SIG-M5 treated with dmso at 0.1 percent for 504 hours (cell line): ENCODE data around the gene SLC39A13.
A peak's percentile ranks its signal among the peaks of the same experiment; 100 is the strongest.

Experiments used
- DNase-seq: peaks from one replicate; lab custom pipeline; 2025; ENCODE audit not compliant: unreplicated experiment; lab: John Stamatoyannopoulos, UW

Gene SLC39A13

GRCh38 chr11:47383071-47383470 lies 25.3 kb upstream of the SLC39A13 start:
- DNase-seq: no peak

GRCh38 chr11:47384498-47384897 lies 23.9 kb upstream of the SLC39A13 start:
- DNase-seq: no peak

- DNase-seq: peak; percentile 82
These were observed 20.3 kb upstream of the SLC39A13 start for GRCh38 chr11:47387944-47388696.

- no peak for DNase-seq
These were observed 19.5 kb upstream of the SLC39A13 start for GRCh38 chr11:47388697-47389576.

- no peak for DNase-seq
These were observed 18.6 kb upstream of the SLC39A13 start for GRCh38 chr11:47389577-47390421.

GRCh38 chr11:47390422-47390760 lies 18.0 kb upstream of the SLC39A13 start:
- DNase-seq: no peak

- DNase-seq: peak; percentile 87
These were observed 17.3 kb upstream of the SLC39A13 start for GRCh38 chr11:47391077-47391583.

GRCh38 chr11:47391711-47392432 lies 16.5 kb upstream of the SLC39A13 start:
- DNase-seq: no peak

- DNase-seq: peak; percentile 23
These were observed 15.7 kb upstream of the SLC39A13 start for GRCh38 chr11:47392546-47393162.

GRCh38 chr11:47393163-47394049 lies 15.0 kb upstream of the SLC39A13 start:
- peak; percentile 78 for DNase-seq

- DNase-seq: no peak
These were observed 14.4 kb upstream of the SLC39A13 start for GRCh38 chr11:47394050-47394321.

GRCh38 chr11:47394322-47395222 lies 13.8 kb upstream of the SLC39A13 start:
- DNase-seq: peak; percentile 81

- DNase-seq: no peak
These were observed 13.0 kb upstream of the SLC39A13 start for GRCh38 chr11:47395223-47396048.

- DNase-seq: no peak
These were observed 12.4 kb upstream of the SLC39A13 start for GRCh38 chr11:47396049-47396320.

- DNase-seq: no peak
These were observed 10.4 kb upstream of the SLC39A13 start for GRCh38 chr11:47398011-47398410.

GRCh38 chr11:47398551-47398950 lies 9.8 kb upstream of the SLC39A13 start:
- DNase-seq: no peak

- DNase-seq: no peak
These were observed 8.3 kb upstream of the SLC39A13 start for GRCh38 chr11:47399860-47400767.
